ENCODE results near the gene AP3S1.
A peak's percentile ranks its signal among the peaks of the same experiment; 100 is the strongest.

DNA sequence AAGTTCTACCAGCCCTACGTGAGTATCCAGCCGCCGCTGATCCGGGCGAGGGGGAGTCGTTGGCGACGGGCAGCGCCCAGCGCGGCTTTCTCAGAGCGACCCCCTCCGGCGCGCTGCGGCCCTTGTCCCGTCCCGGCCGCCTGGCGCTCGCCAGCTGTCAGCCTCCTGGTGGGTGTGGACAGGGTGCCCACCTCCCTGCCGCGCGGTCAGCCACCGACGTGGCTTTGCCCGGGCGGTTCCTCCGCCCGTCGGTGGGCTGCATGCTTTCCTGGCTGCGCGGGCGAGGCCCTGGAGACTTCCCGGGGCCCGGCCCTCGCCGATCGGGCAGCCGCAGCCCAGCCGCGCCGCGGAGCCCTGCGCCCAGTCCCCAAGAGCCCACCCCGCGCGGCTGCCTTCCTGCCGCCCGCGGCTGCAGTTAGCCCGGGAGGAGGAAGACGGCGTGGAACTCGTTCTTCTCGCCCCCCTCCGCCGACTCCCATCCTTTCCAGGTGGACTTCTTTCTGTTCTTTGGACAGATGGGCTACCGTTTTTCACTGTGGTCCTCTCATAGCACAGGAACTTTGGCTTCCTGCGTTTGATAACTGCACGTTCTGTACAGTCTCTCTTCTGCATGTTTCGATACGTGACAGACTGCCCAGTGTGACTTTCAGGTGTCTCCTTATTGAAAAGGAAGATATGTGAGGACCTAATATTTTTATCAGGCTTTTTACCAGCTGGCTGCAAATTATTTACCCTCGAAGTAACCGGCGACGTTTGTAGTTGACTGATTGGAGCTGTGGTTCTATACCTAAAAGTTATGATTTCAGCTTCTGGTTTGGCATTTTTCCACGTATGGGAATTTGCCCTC is 577 bp downstream of the AP3S1 start:
- TF ChIP-seq ZNF514 (tag by site-specific recombination; IDR thresholded peaks at IDR 0.05) (no peak), INSM2 (tag by site-specific recombination; IDR thresholded peaks at IDR 0.05) (no peak), ZNF311 (tag by site-specific recombination; IDR thresholded peaks at IDR 0.05; ENCODE audit: borderline replicate concordance) (no peak), ZNF24 (tag by site-specific recombination; IDR thresholded peaks at IDR 0.05) (no peak), REPIN1 (tag by site-specific recombination; IDR thresholded peaks at IDR 0.05; ENCODE audit: low read depth) (no peak), ZNF324 (tag by site-specific recombination; IDR thresholded peaks at IDR 0.05) (no peak), ZNF843 (tag by site-specific recombination; IDR thresholded peaks at IDR 0.05) (no peak)
- TF ChIP-seq, protein P1, sequence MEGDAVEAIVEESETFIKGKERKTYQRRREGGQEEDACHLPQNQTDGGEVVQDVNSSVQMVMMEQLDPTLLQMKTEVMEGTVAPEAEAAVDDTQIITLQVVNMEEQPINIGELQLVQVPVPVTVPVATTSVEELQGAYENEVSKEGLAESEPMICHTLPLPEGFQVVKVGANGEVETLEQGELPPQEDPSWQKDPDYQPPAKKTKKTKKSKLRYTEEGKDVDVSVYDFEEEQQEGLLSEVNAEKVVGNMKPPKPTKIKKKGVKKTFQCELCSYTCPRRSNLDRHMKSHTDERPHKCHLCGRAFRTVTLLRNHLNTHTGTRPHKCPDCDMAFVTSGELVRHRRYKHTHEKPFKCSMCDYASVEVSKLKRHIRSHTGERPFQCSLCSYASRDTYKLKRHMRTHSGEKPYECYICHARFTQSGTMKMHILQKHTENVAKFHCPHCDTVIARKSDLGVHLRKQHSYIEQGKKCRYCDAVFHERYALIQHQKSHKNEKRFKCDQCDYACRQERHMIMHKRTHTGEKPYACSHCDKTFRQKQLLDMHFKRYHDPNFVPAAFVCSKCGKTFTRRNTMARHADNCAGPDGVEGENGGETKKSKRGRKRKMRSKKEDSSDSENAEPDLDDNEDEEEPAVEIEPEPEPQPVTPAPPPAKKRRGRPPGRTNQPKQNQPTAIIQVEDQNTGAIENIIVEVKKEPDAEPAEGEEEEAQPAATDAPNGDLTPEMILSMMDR (tag by site-specific recombination; IDR thresholded peaks at IDR 0.05), result peak; percentile 89
- TF ChIP-seq, protein P2, sequence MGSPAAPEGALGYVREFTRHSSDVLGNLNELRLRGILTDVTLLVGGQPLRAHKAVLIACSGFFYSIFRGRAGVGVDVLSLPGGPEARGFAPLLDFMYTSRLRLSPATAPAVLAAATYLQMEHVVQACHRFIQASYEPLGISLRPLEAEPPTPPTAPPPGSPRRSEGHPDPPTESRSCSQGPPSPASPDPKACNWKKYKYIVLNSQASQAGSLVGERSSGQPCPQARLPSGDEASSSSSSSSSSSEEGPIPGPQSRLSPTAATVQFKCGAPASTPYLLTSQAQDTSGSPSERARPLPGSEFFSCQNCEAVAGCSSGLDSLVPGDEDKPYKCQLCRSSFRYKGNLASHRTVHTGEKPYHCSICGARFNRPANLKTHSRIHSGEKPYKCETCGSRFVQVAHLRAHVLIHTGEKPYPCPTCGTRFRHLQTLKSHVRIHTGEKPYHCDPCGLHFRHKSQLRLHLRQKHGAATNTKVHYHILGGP (tag by site-specific recombination; IDR thresholded peaks at IDR 0.05), result no peak

Measured in HEK293 (cell line).